Measurements from ENCODE around the gene AGXT.

Gene AGXT

DNA sequence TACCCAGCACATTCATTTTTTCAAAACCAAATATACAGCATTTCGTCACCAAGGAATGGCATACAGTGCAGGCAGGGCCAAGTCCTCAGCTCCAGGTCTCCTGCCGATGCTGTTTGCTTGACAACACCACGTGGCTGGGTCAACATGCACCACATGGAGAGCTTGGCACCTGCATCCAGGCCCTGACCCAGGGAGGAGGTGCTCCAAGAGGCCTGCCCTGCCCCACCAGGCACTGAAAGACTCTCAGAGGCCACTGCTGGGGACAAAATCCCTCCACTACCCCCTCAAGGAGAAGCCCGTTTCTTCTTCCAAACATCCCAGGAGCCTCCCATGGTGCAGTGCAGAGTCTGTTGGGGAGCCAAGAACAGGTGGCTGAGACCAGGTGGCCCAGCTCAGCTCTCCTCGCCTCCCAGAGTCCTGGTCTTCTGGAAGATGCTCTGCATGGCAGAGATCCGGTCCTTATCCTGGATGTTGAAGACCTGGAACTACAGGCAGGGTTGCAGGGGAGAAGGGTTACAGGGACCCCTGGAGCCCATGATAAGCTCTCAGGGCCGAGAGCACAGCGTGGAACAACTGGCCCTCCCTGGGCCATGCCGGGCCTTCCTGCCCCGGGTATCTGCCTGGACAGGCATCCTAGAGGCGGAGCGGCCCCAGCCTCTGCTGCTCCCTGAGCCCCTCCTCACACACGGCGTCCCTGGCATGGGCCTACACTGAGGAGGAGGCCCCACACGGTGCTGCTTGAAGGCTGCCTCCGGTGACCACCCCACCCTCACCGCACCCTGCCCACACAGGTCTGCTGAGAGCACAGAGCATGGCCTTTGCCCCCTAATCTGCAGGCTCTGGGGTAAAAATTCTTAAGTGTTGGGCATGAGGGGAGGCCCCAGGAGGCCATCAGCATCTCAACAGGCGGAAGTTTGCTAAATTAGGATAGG lies 18.3 kb downstream of the AGXT start:
- DNase-seq (ENCODE audit: low spot score): no peak

DNA sequence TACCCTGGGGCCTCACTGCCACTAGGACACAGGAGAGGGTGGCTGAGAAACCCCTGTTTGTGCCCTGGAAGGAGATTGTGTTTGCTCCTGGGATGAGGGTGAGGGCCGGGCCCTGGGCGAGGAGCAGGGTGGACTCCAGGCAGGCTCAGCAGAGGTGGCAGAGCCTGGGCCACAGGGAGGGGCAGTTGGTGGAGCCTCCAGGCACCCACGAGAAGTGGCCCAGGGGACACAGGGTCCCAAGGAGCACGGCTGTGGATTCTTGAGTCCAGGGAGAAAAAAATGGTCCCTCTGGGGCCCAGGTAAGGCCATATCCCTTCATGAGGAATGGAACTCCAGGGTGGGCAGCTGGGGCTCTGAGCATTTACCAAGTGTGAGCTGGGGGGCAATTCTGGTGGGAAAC lies 19.0 kb downstream of the AGXT start:
- DNase-seq (ENCODE audit: low spot score): no peak

DNA sequence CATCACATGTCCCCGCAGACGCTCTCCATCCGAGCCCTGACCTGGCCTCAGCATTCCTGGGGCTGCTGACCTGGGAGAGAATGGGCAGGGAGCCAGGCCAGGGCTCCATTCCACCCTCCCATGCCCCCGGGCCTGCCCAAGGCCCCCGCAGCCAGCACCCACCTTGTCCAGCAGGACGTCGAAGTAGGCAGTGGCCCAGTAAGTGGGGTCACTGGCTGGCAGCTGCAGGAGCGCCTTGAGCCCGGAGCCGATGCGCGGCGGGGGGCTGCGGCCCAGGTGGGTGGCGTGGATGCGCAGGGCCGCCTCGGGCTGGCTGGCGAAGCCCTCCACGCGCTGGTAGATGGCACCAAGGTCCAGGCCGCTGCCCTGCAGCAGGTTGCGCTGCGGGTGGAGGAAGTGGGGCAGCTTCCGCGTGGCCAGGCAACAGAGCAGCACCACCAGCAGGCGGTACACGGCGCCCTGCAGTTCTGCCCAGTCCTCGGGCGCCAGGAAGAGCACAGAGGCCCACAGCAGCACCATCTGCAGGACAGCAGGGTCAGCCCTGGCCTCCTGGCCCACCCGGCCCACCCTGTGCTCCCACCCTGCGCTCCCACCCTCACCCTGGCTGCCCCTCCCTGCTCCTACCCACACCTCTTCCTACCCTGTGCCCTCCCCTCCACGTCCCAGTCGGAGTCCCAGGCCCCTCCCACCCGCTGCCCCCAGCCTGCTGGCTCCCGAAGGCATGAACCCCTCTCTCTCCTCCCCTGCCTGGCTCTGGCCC lies 19.7 kb downstream of the AGXT start:
- no peak for DNase-seq (ENCODE audit: low spot score)

DNA sequence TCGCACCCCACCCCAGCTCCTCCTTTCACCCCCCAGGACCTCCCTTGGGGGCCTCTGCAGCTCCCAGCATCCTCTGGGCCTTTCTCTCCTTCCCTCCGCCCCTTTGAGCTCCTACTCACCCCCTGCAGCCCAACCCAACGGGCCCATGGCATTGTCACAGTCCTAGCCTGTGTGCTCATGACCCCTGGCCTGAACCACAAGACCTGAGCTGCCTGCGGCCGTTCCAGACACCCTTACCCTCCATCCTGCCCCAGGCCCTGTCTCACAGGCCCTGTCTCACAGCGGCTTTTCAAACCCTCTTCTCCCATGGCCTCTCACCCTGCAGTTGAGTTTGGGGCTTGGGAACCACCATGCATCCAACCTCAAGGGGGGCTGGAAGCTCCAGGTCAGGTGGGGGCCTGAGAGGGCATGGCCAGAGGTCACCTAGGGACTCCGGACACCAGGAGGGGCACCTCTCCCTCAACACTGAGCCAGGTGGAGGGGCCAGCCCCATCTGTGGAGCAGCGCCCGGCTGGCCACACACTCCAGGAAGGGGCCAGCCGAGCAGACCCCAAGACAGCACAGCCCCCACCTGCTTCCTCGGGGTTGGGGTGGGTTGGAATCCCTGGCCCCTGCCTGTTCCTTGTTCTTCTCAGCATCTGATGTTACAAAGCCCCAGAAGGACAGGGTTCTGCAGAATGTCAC lies 20.4 kb downstream of the AGXT start:
- DNase-seq (ENCODE audit: low spot score): no peak

DNA sequence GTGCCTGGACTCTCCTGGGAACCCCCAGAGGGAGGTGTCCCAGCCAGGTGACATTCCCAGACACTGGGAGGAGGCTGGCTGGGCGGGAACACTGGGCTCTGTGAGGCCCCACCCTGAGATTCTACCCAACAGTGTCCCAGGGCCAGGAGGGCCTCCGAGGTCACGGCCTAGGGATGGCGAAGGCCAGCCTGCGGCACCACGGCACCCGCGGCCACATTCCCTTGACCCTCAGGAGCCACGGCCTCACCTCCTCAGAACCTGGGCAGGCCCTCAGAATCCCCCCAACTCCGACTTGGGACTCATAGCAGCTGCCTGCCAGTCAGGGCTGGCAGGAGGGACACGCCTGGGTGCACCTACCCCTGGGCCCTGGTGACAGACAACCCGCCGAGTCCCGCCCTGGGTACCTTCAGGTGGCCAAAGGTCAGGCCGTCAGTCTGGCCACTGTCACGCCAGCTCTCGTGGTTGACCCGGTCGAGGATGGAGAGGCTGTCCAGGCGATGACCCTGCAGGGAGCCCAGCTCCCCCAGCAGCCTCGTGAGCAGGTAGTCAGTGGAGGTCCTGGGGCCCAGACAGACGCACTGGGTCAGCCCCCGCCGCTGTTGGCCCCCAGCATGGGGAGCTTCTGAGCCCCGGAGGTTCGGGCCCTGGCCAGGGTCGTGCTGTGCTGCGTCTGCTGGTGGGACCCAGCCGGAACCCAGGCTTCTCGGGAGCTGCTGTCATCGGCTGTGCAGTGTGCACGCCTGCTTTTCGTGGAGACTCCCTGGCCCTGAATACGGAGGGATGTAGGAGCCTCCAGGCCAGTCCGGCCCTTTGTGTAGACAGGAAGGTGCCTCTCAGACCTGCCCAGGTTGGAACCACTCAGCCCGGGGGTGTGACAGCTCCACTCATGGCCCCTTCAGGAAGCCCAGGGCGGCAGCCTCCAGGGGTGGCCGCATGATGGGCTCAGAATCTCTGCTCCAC lies 21.3 kb downstream of the AGXT start:
- DNase-seq (ENCODE audit: low spot score): no peak

DNA sequence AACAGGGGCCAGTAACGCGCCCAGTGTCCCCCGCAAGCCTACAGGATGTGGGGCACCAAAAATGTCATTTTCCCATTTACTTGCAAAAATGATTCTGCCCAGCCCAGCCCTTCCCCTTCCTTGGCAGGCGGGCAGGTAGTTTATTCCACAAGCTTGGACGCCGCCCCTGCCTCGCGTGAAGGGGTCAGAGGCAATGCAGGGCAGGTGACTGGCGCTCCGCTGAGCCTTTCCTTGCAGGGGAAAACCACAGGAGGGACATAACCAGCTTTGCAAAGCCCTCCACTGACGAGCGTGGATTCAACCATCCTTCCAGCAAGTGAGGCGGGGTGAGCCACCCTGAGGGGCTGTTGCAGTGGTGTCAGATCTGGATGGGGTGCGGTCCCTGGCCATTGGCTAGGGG lies 22.1 kb downstream of the AGXT start:
- DNase-seq (ENCODE audit: low spot score): no peak

DNA sequence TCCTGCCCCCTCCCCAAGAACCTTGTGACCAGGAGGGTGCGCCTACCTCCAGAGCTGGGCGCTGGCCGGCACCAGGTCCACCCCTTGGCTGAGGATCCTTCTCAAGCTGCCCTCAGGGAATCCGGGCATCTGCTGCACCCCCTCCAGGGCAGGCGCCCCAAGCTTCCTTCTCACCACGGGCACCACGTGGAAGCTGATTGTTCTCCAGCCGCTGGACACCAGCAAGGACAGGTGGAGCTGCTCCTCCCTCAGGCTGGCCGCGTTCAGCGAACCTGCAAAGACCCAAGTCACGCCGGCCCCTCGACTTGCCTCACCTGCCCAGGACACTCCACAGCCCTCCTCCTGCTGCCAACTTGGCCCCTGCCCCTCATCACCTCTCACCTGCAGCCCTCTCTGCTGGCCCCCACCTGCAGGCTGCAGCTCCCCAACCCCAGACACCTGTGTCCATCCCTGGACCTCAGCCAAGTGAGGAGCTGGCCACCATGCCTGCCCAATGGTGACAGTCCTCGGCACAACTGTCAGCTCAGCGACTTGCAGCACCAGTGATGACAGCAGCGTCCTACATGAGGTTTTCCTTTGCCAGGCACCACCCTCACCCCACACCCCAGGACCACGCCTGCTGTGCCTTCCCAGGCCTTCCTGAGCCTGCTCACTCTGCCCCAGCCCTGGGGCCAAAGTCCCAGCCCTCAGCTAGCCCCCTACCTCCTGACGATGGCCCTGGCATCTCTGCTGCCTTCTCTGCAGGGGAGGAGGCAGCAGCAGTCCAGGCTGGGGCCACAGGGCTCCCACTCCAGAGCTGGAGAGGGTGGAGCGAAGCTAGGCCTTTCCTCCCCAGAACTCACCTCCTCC lies 23.1 kb downstream of the AGXT start:
- no peak for DNase-seq (ENCODE audit: low spot score)

DNA sequence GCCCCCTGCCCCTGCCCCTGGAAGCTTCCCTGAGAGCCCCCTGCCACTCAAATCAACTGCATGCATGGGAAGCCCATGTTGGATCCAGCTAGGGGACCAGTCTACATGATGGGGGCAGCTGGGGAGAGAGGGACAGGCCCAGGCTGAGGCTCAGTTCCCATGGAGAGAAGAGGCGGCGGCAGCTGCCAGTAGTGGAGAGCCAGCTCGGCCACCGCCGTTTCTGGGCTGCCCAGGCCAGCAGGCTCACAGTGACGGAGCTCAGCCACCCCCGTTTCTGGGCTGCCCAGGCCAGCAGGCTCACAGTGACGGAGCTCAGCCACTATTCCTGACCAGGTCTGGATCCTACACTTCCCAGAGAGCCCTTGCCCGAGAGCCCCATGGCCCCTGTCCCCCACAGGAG lies 23.7 kb downstream of the AGXT start:
- DNase-seq (ENCODE audit: low spot score): no peak

DNA sequence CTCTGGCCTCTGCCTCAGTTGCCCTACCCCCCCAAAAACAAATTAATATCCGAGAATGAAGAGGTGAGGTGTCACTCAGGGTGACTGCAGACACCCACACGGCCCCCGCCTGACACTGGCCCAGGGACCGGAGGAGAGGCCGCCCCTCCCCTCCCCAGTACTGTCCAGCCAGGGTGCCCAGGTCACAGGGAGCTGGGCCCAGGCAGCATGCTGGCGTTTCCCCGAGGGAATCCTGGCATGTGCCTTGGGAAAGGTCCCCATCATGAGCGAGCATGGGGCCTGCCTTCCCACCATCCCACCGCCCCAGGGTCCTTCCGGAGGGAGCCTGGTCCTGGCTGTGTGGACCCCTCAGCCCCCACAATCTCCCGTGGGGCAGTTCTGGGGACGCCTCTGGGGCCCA lies 24.3 kb downstream of the AGXT start:
- no peak for DNase-seq (ENCODE audit: low spot score)

DNA sequence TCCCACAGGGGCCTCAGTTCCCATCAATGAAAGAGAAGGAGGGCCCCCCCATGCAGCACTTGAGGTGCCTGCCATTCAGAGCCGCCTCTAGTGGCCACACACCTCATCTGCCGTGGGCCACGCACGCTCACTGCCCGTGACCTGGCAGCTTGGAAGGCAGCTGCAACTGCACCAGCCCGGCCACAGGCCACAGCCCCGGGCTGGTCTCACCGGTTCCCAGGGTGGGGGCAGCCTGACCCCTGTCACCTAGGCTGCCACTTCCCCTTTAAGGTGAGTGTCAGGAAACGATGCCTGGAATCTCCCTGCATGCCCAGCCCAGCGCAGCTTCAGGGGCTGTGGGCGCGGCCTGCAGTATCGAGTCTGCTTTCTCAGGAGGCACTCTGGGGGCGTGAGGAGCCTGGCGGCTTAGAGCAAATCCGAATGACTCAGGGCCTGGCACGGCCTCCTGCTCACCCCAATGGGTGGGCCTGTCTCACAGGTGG lies 24.8 kb downstream of the AGXT start:
- DNase-seq (ENCODE audit: low spot score): no peak

DNA sequence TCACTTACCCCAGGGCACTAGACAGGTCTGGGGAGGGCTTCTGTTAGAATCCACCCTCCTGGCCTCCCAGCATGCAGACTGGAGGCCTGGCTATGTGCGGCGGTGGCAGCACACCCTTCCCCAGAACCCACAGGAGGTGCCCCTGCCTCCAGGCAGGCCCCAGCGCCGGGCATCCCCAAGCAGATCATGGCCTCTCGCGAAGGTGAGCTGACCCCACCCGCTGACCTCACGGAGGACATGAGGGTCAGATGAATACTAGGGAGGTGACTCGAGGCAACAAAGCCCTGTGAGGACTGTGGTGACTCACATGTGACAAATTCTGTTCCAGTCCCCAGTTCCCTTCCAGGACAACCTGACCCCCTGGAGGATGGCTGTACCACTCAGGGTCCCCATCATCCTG lies 25.4 kb downstream of the AGXT start:
- DNase-seq (ENCODE audit: low spot score): no peak

DNA sequence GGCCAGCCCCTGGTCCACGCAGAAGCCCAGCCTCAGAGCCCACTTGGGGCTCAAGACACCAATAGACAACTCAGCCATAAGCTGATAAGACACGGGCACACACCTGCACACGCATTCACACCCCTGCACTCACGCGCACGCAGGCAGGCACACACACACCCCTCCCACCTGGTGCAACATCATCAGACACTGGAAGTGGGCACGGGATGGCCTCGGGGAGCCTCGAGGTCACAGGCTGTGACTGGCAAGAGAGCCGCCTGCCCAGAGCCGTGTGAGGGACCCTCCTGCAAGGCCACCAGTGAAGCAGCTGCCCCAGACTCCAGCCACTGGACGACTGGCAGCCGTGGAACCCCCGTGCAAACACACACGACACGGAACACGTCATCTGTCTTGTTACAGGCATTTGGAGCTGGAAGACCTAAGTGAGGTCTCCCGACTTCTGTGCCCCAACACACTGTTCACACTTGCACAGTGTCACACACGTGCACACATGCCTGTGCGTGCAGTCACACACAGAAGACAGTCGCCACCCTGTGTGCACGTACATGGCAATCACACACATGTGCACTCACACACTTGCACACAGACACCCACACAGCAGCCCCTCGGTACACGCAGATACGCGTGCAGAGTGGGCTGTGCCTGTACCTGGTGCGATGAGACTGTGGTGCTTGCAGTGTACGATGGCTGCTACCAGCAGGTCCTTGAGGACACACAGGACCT lies 26.4 kb downstream of the AGXT start:
- no peak for DNase-seq (ENCODE audit: low spot score)

DNA sequence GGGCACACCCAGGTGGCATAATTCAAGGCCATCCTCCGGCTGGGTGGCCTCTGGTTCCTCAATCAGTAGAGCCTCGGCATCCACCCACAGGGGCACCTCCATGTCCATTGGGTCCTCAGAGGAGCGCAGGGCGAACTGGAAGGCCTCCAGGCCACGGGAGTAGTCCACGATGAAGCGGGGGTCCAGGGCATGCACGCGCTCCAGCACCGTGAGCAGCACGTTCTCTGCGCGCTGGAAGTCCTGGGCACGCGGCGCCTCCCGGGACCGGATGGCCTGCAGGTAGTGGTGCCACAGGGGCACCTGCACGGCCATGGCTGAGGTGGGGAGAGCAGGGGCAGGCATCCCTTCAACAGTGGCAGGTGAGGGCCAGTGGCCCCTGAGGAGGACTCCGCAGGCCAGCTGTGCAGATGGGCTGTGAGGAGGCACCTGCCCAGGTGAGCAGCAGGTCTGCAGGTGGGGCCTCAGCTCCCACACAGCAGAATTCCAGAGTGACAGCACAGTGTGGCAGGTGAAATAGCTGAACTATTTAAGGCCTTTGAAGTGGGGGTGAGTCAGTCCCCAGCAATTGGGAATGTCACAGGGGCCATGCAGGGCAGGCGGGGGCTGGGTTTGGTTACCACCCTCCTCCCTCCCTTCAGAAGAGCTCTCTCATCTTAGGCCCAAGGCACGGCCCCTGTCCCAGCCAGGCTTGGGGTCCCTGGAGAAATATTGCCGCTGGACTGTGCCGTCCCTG lies 27.2 kb downstream of the AGXT start, which contains the start of gene MAB21L4:
Gene MAB21L4 (minus strand): TSS at position 501 of the 733 bp plus-strand sequence. CDS start 159 bp downstream, at position 342.
- no peak for DNase-seq (ENCODE audit: low spot score)

DNA sequence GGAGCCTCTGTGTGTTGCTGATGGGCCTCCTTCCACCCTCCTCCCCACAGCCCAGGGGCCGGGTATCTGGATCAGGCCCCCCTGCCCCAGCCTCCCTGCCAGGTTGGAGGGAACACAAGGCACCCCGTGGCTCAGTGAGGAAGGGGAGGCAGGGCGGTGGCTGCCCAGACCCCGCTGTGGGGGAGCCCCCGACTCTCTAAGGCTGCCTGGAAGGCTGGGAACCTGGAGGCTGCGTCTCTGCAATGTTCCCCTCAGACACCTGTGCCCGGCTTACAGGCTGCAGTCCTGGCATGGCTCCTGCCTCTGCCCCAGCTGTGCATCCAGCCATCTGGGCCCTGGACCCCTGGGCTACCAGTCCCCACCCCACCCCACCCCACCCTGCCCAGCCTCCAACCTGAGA lies 27.8 kb downstream of the AGXT start:
- no peak for DNase-seq (ENCODE audit: low spot score)

DNA sequence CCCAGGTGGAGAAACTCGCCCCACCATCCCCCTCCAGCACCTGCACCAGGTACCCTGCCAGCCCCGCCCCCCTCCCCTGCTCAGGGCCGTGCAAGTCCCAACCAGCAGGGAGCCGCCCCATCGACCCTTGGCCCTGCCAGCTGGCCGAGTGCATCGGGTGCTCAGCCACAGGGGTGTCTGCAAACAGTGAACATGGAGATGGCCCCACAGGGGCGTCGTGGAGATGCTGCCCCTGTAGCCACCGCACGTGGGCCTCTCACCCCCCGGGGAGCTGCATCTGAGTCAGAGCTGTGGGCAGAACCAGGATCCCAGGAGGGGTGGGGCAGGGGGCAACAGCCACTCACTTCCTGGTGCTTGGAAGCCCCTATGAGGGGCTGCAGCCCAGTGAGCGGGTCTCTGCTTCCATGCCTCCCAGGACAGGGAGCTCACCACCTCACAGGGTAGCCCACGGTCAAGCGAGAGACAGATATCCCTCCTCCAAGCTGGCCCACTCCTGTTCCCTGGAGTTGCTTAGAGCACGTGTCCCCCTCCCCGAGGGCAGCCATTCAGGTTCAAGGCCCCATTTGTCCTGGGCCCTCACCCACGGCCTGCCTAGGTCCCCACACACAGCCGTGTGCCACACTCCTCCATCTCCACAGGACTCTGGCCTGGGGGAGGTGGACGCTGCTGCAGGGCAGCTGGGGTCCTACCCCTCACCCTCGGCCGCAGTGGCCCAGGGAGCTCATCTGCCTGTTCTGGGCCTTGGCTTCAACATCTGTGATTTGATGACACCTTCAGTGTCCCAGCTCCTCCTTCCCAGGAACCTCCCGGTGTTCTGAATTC lies 28.5 kb downstream of the AGXT start:
- no peak for DNase-seq (ENCODE audit: low spot score)

DNA sequence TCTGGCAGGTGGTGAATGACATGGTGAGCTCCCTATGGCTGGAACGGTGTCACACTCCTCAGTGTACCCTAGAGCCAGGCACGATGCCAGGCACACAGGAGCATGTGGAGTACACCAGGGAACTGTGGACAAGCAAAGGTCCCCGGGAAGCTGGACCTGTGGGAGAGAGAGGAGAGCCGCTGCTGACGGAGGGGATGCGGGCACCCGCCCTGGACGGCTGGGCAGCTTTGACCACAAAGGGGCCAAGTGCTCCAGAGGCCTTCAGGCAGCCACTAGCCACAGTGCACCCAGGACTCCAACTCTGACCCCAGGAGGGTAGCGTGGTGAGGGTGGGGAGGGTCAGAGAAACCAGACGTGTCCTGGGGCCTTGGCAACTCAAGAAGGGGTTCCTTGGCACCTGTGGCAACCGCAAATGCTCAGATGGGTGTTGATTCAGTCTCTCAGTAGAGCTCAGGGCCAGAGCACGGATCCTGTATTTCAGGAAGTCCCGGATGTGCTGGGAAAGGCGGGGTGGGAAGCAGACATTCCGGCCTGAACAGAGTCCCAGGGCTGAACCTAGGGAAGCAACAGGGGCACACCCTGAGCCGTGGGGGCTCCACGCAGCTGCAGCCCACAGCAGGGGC lies 29.6 kb downstream of the AGXT start:
- DNase-seq (ENCODE audit: low spot score): no peak

DNA sequence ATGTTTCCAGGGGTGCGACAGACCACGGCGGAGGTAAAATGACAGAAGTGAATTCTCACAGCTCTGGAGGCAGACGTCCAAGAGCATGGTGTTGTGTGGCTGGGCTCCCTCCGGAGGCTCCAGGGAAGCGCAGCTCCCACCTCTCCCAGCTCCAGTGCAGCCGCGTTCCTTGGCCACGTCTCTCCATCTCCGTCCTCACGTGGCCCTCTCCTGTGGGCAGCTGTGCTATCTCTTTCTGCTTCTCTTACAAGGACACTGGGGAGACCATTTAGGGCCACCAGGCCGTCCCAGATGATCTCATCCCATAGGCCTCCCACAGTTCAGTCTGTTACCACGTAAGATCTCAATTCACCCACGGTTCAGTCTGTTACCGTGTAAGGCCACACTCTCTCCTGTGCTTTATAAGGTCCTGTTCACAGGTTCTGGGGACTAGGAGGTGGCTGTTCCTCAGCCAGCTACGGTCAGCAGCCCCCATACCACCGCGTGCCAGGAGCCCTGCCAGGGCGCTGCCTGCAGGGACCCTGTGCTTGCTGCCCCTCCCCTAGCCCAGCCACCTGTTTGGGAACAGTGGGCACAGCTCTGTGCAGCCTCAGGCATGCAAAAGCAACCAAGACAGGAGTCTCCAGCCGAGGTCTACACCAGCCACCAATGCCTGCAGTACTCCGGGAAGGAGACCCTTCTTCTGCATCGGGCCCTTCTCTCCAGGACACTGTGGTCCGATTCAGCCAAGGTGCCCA lies 30.3 kb downstream of the AGXT start:
- no peak for DNase-seq (ENCODE audit: low spot score)
